ENCODE measurements around the gene ERICH6B.

ERICH6B gene

GRCh38 chr13:45601680-45602079, 13.9 kb downstream of the ERICH6B start:
- no peak for DNase-seq (ENCODE audit: low read depth)

- no peak for DNase-seq (ENCODE audit: low read depth)
Observed at GRCh38 chr13:45598597-45598996, 16.9 kb downstream of the ERICH6B start.

GRCh38 chr13:45596800-45597475, 18.6 kb downstream of the ERICH6B start:
- DNase-seq (ENCODE audit: low read depth) = no peak

GRCh38 chr13:45595965-45596364, 19.6 kb downstream of the ERICH6B start:
- DNase-seq (ENCODE audit: low read depth) = no peak

- DNase-seq (ENCODE audit: low read depth) = no peak
Observed at GRCh38 chr13:45594764-45595163, 20.8 kb downstream of the ERICH6B start.

GRCh38 chr13:45594227-45594626, 21.3 kb downstream of the ERICH6B start:
- DNase-seq (ENCODE audit: low read depth) = no peak

GRCh38 chr13:45592758-45593157, 22.8 kb downstream of the ERICH6B start:
- DNase-seq (ENCODE audit: low read depth) = no peak

GRCh38 chr13:45590066-45590465, 25.5 kb downstream of the ERICH6B start:
- no peak for DNase-seq (ENCODE audit: low read depth)

GRCh38 chr13:45587897-45588296, 27.6 kb downstream of the ERICH6B start:
- DNase-seq (ENCODE audit: low read depth) = no peak

GRCh38 chr13:45584816-45585215, 30.7 kb downstream of the ERICH6B start:
- no peak for DNase-seq (ENCODE audit: low read depth)

GRCh38 chr13:45582408-45583076, 33.0 kb downstream of the ERICH6B start:
- no peak for DNase-seq (ENCODE audit: low read depth)

- DNase-seq (ENCODE audit: low read depth) = no peak
Observed at GRCh38 chr13:45576466-45576865, 39.1 kb downstream of the ERICH6B start.

GRCh38 chr13:45575830-45576180, 39.7 kb downstream of the ERICH6B start:
- DNase-seq (ENCODE audit: low read depth) = no peak

- no peak for DNase-seq (ENCODE audit: low read depth)
Observed at GRCh38 chr13:45575146-45575829, 40.3 kb downstream of the ERICH6B start.

- no peak for DNase-seq (ENCODE audit: low read depth)
Observed at GRCh38 chr13:45565331-45565730, 50.2 kb downstream of the ERICH6B start.

- no peak for DNase-seq (ENCODE audit: low read depth)
Observed at GRCh38 chr13:45564133-45564776, 51.3 kb downstream of the ERICH6B start.

GRCh38 chr13:45554604-45555109, 60.9 kb downstream of the ERICH6B start:
- DNase-seq (ENCODE audit: low read depth) = no peak

GRCh38 chr13:45548281-45548680, 67.3 kb downstream of the ERICH6B start:
- DNase-seq (ENCODE audit: low read depth) = no peak

GRCh38 chr13:45546410-45546765, 69.2 kb downstream of the ERICH6B start:
- no peak for DNase-seq (ENCODE audit: low read depth)

- DNase-seq (ENCODE audit: low read depth) = no peak
Observed at GRCh38 chr13:45545686-45546409, 69.7 kb downstream of the ERICH6B start.

GRCh38 chr13:45544520-45544919, 71.0 kb downstream of the ERICH6B start:
- no peak for DNase-seq (ENCODE audit: low read depth)

- DNase-seq (ENCODE audit: low read depth) = no peak
Observed at GRCh38 chr13:45542878-45543277, 72.7 kb downstream of the ERICH6B start.
